ENCODE results near the gene PSMG2. TPM values are rescaled to one million over a fixed set of nuclear protein-coding genes. Genes with fewer than 3 reads are reported as not detected.

Gene PSMG2, protein sequence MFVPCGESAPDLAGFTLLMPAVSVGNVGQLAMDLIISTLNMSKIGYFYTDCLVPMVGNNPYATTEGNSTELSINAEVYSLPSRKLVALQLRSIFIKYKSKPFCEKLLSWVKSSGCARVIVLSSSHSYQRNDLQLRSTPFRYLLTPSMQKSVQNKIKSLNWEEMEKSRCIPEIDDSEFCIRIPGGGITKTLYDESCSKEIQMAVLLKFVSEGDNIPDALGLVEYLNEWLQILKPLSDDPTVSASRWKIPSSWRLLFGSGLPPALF
- 50.8 and 62.9 TPM in 2 replicates for total RNA-seq

DNA sequence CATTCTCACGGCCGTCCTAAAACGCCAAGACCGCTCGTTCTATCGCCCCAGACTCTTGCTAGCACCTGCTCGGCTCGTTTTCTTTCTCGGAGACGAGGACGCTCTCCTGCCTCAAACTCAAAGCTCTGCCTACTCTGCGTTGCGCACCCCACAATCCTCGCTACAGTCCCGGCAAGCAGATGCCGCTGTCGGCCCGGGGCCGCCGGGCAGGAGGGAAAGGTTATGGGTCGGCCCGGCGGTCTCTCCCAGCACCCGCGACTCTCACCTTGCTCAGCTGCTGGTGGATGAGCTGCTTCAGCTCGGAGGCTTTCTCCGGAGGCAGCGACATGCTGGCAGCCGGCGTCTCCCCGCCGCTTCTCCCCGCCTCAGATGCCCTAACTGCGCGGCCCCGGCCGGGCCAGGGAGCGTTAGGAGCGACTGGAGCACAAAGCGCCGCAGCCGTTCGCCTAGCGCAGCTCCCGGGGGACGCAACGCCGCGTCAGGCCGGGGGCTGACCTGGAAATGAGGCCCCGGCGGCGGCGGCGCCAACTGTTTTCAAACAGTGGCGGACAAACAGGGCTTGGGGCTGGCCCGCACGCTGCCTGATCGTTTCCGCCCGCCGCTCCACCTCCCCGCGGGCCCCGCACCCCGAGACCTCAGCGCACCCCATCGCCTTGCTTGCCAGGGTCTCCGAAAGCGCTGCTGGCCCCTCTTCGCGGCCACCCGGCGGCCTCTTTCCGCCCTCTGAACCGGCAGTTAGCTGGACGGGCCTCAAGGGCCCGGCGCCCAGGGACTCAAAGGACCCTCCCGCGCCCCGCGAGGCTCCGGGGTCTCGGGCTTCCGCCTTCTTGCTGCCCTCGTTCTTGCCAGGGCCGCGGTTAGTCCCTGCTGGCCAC lies at the start of gene PSMG2, which contains the start of gene CEP76:
TSS of gene PSMG2 (plus strand) at position 822 of the 875 bp plus-strand sequence. CDS start 66 bp downstream, outside the sequence.
TSS of gene CEP76 (minus strand) at position 503 of the 875 bp plus-strand sequence. CDS start at position 328, 175 bp downstream.

DNA sequence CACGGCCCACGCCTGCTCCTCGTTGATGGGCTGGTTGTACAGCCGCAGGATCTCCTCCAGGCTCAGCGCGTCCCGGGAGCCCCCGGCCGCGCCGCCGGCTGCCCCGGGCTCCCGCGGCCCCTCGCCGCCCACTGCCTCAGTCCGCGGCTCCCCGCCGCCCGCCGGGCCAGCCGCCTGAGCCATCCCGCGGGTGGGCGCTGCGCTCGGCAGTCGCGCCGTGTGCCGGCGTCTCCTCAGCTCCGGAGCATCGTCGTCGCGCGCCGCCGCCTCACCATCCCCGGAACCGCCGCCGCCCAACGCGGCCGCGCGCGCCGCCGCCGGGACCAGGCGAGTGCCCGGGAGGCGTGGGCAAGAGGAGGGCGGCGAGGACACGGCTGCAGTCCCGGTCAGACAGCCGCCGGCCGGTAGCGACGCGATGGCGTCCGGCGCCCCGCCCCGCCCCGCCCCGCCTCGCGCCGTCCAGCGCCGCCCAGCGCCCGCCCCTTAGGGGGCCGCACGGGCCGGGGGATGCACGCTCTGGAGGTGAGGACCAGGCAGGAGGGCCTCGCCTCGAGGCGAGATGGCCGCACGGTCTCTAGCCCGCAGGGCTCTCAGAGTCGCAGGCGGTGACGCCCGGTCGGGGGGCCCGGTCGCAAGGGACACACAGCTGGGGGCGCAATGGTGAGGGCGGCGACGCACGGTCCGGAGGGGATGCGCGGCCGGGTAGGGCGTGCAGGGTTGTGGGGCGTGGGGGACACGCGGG lies 45.0 kb upstream of the PSMG2 start, which contains the start of gene SPIRE1:
TSS of gene SPIRE1 (minus strand) at position 424 of the 742 bp plus-strand sequence. CDS start at position 183, 241 bp downstream.

Other genes with a start within 250 kb of the PSMG2 start
- gene SPIRE1, start 44.9 kb upstream of the PSMG2 start, total RNA-seq: 23.2 and 29.5 TPM in 2 replicates
- 9.3 and 12.2 TPM in 2 replicates for gene CEP76, start 319 bp upstream of the PSMG2 start, total RNA-seq
- gene PTPN2, start 181.2 kb downstream of the PSMG2 start, total RNA-seq: 18.4 and 21.1 TPM in 2 replicates
- gene SEH1L, start 245.0 kb downstream of the PSMG2 start, total RNA-seq: 36.5 and 38.7 TPM in 2 replicates

Data from endothelial cell of coronary artery (primary cell).